KOPT-K1 (cell line): Measurements from ENCODE around the gene SULF2.

Source experiments
- H3K27ac ChIP-seq: fragments of 200-600 bp; sonication (generic); 2 replicates; pipeline ENCODE4 v1.5.1; 2016; ENCODE audit warnings: antibody characterized with exemption, mild to moderate bottlenecking, low read depth, low read length; ENCODE audit not compliant: poor library complexity, severe bottlenecking
- H3K36me3 ChIP-seq: fragments of 200-600 bp; sonication (generic); 2 replicates; pipeline ENCODE4 v1.5.1; 2017; ENCODE audit warnings: antibody characterized with exemption, mild to moderate bottlenecking, low read length, moderate library complexity; ENCODE audit not compliant: insufficient read depth
- H3K9me3 ChIP-seq: fragments of 200-600 bp; sonication (generic); 2 replicates; pipeline ENCODE4 v1.5.1; 2017; ENCODE audit warnings: antibody characterized with exemption, low read length, mild to moderate bottlenecking; ENCODE audit not compliant: insufficient read depth, poor library complexity, severe bottlenecking

SULF2 gene

GRCh38 chr20:47727170-47727880 lies 58.0 kb downstream of the SULF2 start:
- H3K36me3 ChIP-seq = no peaks in the 10 kb centered on the region
- no peaks in the 10 kb centered on the region for H3K9me3 ChIP-seq
- peak overlapping the region; percentile 52 for H3K27ac ChIP-seq

- H3K9me3 ChIP-seq = no peaks in the 10 kb centered on the region
- H3K36me3 ChIP-seq = no peaks in the 10 kb centered on the region
- H3K27ac ChIP-seq = peak overlapping the region; percentile 52
Observed at GRCh38 chr20:47726632-47727031, 58.6 kb downstream of the SULF2 start.

- Histone ChIP-seq H3K36me3 (no peaks in the 10 kb centered on the region), H3K27ac (no peak overlapping the region), H3K9me3 (no peaks in the 10 kb centered on the region)
Observed at GRCh38 chr20:47725248-47725973, 59.9 kb downstream of the SULF2 start.

GRCh38 chr20:47724910-47725247 lies 60.4 kb downstream of the SULF2 start:
- no peak overlapping the region for H3K27ac ChIP-seq
- H3K36me3 ChIP-seq = no peaks in the 10 kb centered on the region
- H3K9me3 ChIP-seq = no peaks in the 10 kb centered on the region

- Histone ChIP-seq H3K36me3 (no peaks in the 10 kb centered on the region), H3K27ac (no peak overlapping the region), H3K9me3 (no peaks in the 10 kb centered on the region)
Observed at GRCh38 chr20:47724396-47724795, 60.9 kb downstream of the SULF2 start.

GRCh38 chr20:47723322-47723721 lies 62.0 kb downstream of the SULF2 start:
- H3K27ac ChIP-seq = no peak overlapping the region

GRCh38 chr20:47720636-47721427 lies 64.4 kb downstream of the SULF2 start:
- Histone ChIP-seq H3K9me3 (no peaks in the 10 kb centered on the region), H3K27ac (no peak overlapping the region), H3K36me3 (no peaks in the 10 kb centered on the region)

More at GRCh38 chr20:47723322-47723721, 62.0 kb downstream of the SULF2 start:
- no peaks in the 10 kb centered on the region for H3K36me3 ChIP-seq
- H3K9me3 ChIP-seq = no peaks in the 10 kb centered on the region

GRCh38 chr20:47719625-47720024 lies 65.7 kb downstream of the SULF2 start:
- H3K36me3 ChIP-seq = no peaks in the 10 kb centered on the region
- no peak overlapping the region for H3K27ac ChIP-seq

GRCh38 chr20:47719211-47719610 lies 66.1 kb downstream of the SULF2 start:
- Histone ChIP-seq H3K9me3 (no peaks in the 10 kb centered on the region), H3K36me3 (no peaks in the 10 kb centered on the region), H3K27ac (no peak overlapping the region)

More at GRCh38 chr20:47719625-47720024, 65.7 kb downstream of the SULF2 start:
- H3K9me3 ChIP-seq = no peaks in the 10 kb centered on the region

GRCh38 chr20:47718398-47718797 lies 66.9 kb downstream of the SULF2 start:
- H3K9me3 ChIP-seq = no peaks in the 10 kb centered on the region
- H3K36me3 ChIP-seq = no peaks in the 10 kb centered on the region
- H3K27ac ChIP-seq = no peak overlapping the region

GRCh38 chr20:47717421-47717820 lies 67.9 kb downstream of the SULF2 start:
- Histone ChIP-seq H3K9me3 (no peaks in the 10 kb centered on the region), H3K36me3 (no peaks in the 10 kb centered on the region), H3K27ac (no peak overlapping the region)

GRCh38 chr20:47713878-47714450 lies 71.3 kb downstream of the SULF2 start:
- Histone ChIP-seq H3K9me3 (no peaks in the 10 kb centered on the region), H3K36me3 (no peaks in the 10 kb centered on the region)

GRCh38 chr20:47713163-47713562 lies 72.1 kb downstream of the SULF2 start:
- Histone ChIP-seq H3K36me3 (no peaks in the 10 kb centered on the region), H3K27ac (no peak overlapping the region), H3K9me3 (no peaks in the 10 kb centered on the region)

More at GRCh38 chr20:47713878-47714450, 71.3 kb downstream of the SULF2 start:
- no peak overlapping the region for H3K27ac ChIP-seq

- H3K9me3 ChIP-seq = no peaks in the 10 kb centered on the region
- no peak overlapping the region for H3K27ac ChIP-seq
- H3K36me3 ChIP-seq = no peaks in the 10 kb centered on the region
Observed at GRCh38 chr20:47711046-47711752, 74.1 kb downstream of the SULF2 start.
